ENCODE results near the gene SPATA9. TPM values are rescaled to one million over a fixed set of nuclear protein-coding genes. Genes with fewer than 3 reads are reported as not detected.

SPATA9 gene
- total and polyA plus RNA-seq, 2 donors (not counting 3 experiments of a cell fraction or from before 2014, with no cell fraction given): 0.07 TPM; not detected in 1

GRCh38 chr5:95615164-95615467 is 67.7 kb downstream of the SPATA9 start:
- Histone ChIP-seq H3K4me2 (ENCODE audit: insufficient read depth, low read length) (no peak overlapping the region), H3K36me3 (ENCODE audit: control insufficient read depth in 2 of 2, extremely low read depth in 1 of 2, insufficient read depth in 2 of 2, low read length in 2 of 2) (no peaks in the 10 kb centered on the region), H3K4me3 (replicated peaks in 1 of 3; ENCODE audit: insufficient read depth in 1 of 3, low read depth in 1 of 3, low read length in 3 of 3) (no peak overlapping the region), H3K27ac (ENCODE audit: insufficient read depth, low read depth, low read length) (no peak overlapping the region), H3K9ac (replicated peaks; ENCODE audit: extremely low read depth, insufficient read depth, low read length) (no peak overlapping the region), H3K27me3 (ENCODE audit: control insufficient read depth in 2 of 2, insufficient read depth in 2 of 2, low read length in 2 of 2) (no peaks in the 10 kb centered on the region), H3K4me1 (ENCODE audit: control insufficient read depth, extremely low read depth, insufficient read depth, low read length) (peaks cover 15% of the 10 kb centered on the region), H3K9me3 (replicated peaks; ENCODE audit: control insufficient read depth, insufficient read depth, low read length) (no peaks in the 10 kb centered on the region), H3K79me2 (ENCODE audit: control insufficient read depth, insufficient read depth, low read length) (no peaks in the 10 kb centered on the region), H4K20me1 (replicated peaks; ENCODE audit: control insufficient read depth, extremely low read depth, insufficient read depth, low read length) (no peaks in the 10 kb centered on the region), H2AFZ (ENCODE audit: low read depth, low read length) (no peak overlapping the region), H3K9me1 (replicated peaks; ENCODE audit: control insufficient read depth, extremely low read depth, insufficient read depth, low read length) (no peaks in the 10 kb centered on the region)
- FAIRE-seq (no peak), DNase-seq (ENCODE audit: low read depth, low spot score) (no peak)
- TF ChIP-seq, protein P1, sequence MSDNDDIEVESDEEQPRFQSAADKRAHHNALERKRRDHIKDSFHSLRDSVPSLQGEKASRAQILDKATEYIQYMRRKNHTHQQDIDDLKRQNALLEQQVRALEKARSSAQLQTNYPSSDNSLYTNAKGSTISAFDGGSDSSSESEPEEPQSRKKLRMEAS (IDR thresholded peaks at IDR 0.05; ENCODE audit: insufficient read depth, insufficient read length): no peak
- TF ChIP-seq FOS (IDR thresholded peaks at IDR 0.05; ENCODE audit: borderline replicate concordance, insufficient read depth, low read length) (no peak), JUN (IDR thresholded peaks at IDR 0.05; ENCODE audit: borderline replicate concordance, insufficient read depth, insufficient read length, low read depth) (no peak), GATA2 (IDR thresholded peaks at IDR 0.05; ENCODE audit: insufficient read depth, insufficient read length, low read depth, low read length) (no peak), POLR2AphosphoS5 (IDR thresholded peaks at IDR 0.05; ENCODE audit: insufficient read depth, low read depth, low read length) (no peak), POLR2A (IDR thresholded peaks at IDR 0.05; ENCODE audit: low read depth, low read length) (no peak)
- TF ChIP-seq, protein P2, sequence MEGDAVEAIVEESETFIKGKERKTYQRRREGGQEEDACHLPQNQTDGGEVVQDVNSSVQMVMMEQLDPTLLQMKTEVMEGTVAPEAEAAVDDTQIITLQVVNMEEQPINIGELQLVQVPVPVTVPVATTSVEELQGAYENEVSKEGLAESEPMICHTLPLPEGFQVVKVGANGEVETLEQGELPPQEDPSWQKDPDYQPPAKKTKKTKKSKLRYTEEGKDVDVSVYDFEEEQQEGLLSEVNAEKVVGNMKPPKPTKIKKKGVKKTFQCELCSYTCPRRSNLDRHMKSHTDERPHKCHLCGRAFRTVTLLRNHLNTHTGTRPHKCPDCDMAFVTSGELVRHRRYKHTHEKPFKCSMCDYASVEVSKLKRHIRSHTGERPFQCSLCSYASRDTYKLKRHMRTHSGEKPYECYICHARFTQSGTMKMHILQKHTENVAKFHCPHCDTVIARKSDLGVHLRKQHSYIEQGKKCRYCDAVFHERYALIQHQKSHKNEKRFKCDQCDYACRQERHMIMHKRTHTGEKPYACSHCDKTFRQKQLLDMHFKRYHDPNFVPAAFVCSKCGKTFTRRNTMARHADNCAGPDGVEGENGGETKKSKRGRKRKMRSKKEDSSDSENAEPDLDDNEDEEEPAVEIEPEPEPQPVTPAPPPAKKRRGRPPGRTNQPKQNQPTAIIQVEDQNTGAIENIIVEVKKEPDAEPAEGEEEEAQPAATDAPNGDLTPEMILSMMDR (IDR thresholded peaks at IDR 0.05; ENCODE audit: extremely low read depth in 1 of 2, insufficient read depth in 1 of 2, low read depth in 1 of 2, low read length in 2 of 2): no peak
- intact Hi-C loops (cut with micrococcal nuclease): no loop called here
- dilution Hi-C loops (cut with MboI; ENCODE audit: extremely low pct_ligation_motif_present, low sequenced_read_pairs): no loop called here
- ChIA-PET CTCF (no interaction called here), POLR2A (no interaction called here)
- no TSS peak for BruUV-seq (replicated peaks)
